Measurements from ENCODE around the gene DYNC2LI1. TPM values are rescaled to one million over a fixed set of nuclear protein-coding genes. Genes with fewer than 3 reads are reported as not detected.

The DYNC2LI1 gene
- total RNA-seq, 1 donor from 2014 or later: 2.9 TPM

Other genes starting within 250 kb of the DYNC2LI1 start
- 27.4 TPM for gene THADA, start 178.0 kb upstream of the DYNC2LI1 start, total RNA-seq
- 15.0 TPM for gene PLEKHH2, start 136.8 kb upstream of the DYNC2LI1 start, total RNA-seq
- not detected for gene C1GALT1C1L, start 97.6 kb upstream of the DYNC2LI1 start, total RNA-seq
- 4.0 TPM for gene ABCG5, start 64.8 kb downstream of the DYNC2LI1 start, total RNA-seq
- gene ABCG8, start 64.9 kb downstream of the DYNC2LI1 start, total RNA-seq: not detected
- gene LRPPRC, start 221.9 kb downstream of the DYNC2LI1 start, total RNA-seq: 78.1 TPM

Measured in ascending aorta (tissue), 1 donor.